H1 (cell line): Measurements from ENCODE around the gene GALNT18. TPM values are rescaled to one million over a fixed set of nuclear protein-coding genes. Genes with fewer than 3 reads are reported as not detected.

Source experiments
- CTCF ChIA-PET: fragments of 300-600 bp; sonication (Branson Sonifier 250); formaldehyde crosslinking; loops from one replicate; lab custom pipeline; 2021; ENCODE audit not compliant: partially characterized antibody; lab: Charles Lee
- POLR2A ChIA-PET: fragments of 300-600 bp; sonication (Branson Sonifier 250); formaldehyde crosslinking; loops from one replicate; lab custom pipeline; 2021; ENCODE audit warnings: inconsistent platforms; ENCODE audit not compliant: partially characterized antibody; lab: Charles Lee
- DNase-seq, 2 experiments: peaks; one replicate each; pipeline versions ENCODE4 v3.0.0 to v3.0.0-alpha.2; 2010 to 2022; ENCODE audit warnings: low spot score in 2 of 2, low read depth in 1 of 2, mixed read lengths in 1 of 2
- FAIRE-seq: peaks from 2 replicates; lab custom pipeline; 2011; peaks lifted over from hg19 to GRCh38; lab: Jason Lieb, UNC
- H2AFZ ChIP-seq: 2 replicates; pipeline ENCODE4 v1.8.1; 2012; ENCODE audit warnings: low read length, inconsistent platforms
- H2AK5ac ChIP-seq: 2 replicates; pipeline ENCODE4 v1.6.1; 2013; ENCODE audit warnings: low read depth, low read length
- H2BK120ac ChIP-seq: replicated peaks from 2 replicates; pipeline ENCODE3; 2013; ENCODE audit warnings: low read depth, low read length, inconsistent platforms
- H2BK12ac ChIP-seq: 2 replicates; pipeline ENCODE4 v1.6.1; 2013; ENCODE audit warnings: low read depth, low read length
- H2BK15ac ChIP-seq: 2 replicates; pipeline ENCODE4 v1.6.1; 2013; ENCODE audit warnings: low read length
- H2BK20ac ChIP-seq: 2 replicates; pipeline ENCODE4 v1.6.1; 2013; ENCODE audit warnings: low read length
- H2BK5ac ChIP-seq: 2 replicates; pipeline ENCODE4 v1.6.1; 2013; ENCODE audit warnings: low read depth, low read length
- H3K14ac ChIP-seq: 2 replicates; pipeline ENCODE4 v1.6.1; 2013; ENCODE audit warnings: inconsistent platforms; ENCODE audit not compliant: insufficient read length
- H3K18ac ChIP-seq: 2 replicates; pipeline ENCODE4 v1.6.1; 2013; ENCODE audit warnings: low read length; ENCODE audit errors: extremely low read depth
- H3K23ac ChIP-seq: 2 replicates; pipeline ENCODE4 v1.6.1; 2013; ENCODE audit warnings: inconsistent platforms; ENCODE audit not compliant: insufficient read length
- H3K23me2 ChIP-seq: 2 replicates; pipeline ENCODE4 v1.6.1; 2013; ENCODE audit warnings: low read depth, low read length
- H3K27ac ChIP-seq: 2 replicates; pipeline ENCODE4 v1.6.1; 2011; ENCODE audit warnings: low read depth, low read length, inconsistent platforms
- H3K27me3 ChIP-seq, 4 experiments: replicated peaks in 1 of 4; 1 replicate in 1 of 4; 2 replicates in 3 of 4; pipeline versions ENCODE4 v1.6.1 to v1.8.1; 2011 to 2013; ENCODE audit warnings: low read length in 3 of 4, mild to moderate bottlenecking in 3 of 4, inconsistent platforms in 2 of 4, mixed read lengths in 2 of 4, moderate library complexity in 1 of 4; ENCODE audit not compliant: control insufficient read depth in 3 of 4, insufficient read depth in 3 of 4; ENCODE audit errors: extremely low read depth in 1 of 4
- H3K36me3 ChIP-seq, 4 experiments: 2 replicates each; pipeline versions ENCODE4 v1.6.1 to v1.8.1; 2011 to 2013; ENCODE audit warnings: mild to moderate bottlenecking in 4 of 4, low read length in 3 of 4, moderate library complexity in 2 of 4, control low read depth in 1 of 4, inconsistent platforms in 1 of 4; ENCODE audit not compliant: insufficient read depth in 4 of 4, control insufficient read depth in 2 of 4
- H3K4ac ChIP-seq: replicated peaks from 2 replicates; pipeline ENCODE3; 2013; ENCODE audit warnings: low read length, low read depth, mixed read lengths, inconsistent platforms; ENCODE audit not compliant: insufficient read length
- H3K4me1 ChIP-seq, 4 experiments: replicated peaks in 1 of 4; 1 replicate in 1 of 4; 2 replicates in 3 of 4; pipeline versions ENCODE4 v1.6.1 to v1.8.1; 2011 to 2013; ENCODE audit warnings: low read length in 3 of 4, inconsistent platforms in 2 of 4, mixed read lengths in 1 of 4; ENCODE audit not compliant: insufficient read depth in 4 of 4, control insufficient read depth in 3 of 4
- H3K4me2 ChIP-seq, 2 experiments: 2 replicates each; pipeline versions ENCODE4 v1.6.1 to v1.8.1; 2011 to 2013; ENCODE audit warnings: low read depth in 2 of 2, low read length in 2 of 2, control low read depth in 1 of 2, inconsistent platforms in 1 of 2, mild to moderate bottlenecking in 1 of 2; ENCODE audit not compliant: insufficient read depth in 1 of 2
- H3K4me3 ChIP-seq, 4 experiments: fragments of 200-600, 300-600 bp in 1 of 4; sonication (generic), shearing (Covaris generic), sonication (Bioruptor Twin) in 1 of 4; 2 replicates each; pipeline versions ENCODE4 v1.5.1 to v1.8.1; 2011 to 2016; ENCODE audit warnings: low read length in 4 of 4, low read depth in 3 of 4, control low read depth in 2 of 4, inconsistent platforms in 2 of 4, mild to moderate bottlenecking in 2 of 4, mixed read lengths in 1 of 4, moderate library complexity in 1 of 4; ENCODE audit not compliant: insufficient read depth in 2 of 4; ENCODE audit errors: extremely low read depth in 1 of 4
- H3K56ac ChIP-seq: replicated peaks from 2 replicates; pipeline ENCODE3; 2013; ENCODE audit warnings: low read depth, mild to moderate bottlenecking, mixed read lengths, low read length, inconsistent platforms; ENCODE audit not compliant: insufficient read length
- H3K79me1 ChIP-seq: 2 replicates; pipeline ENCODE4 v1.6.1; 2013; ENCODE audit warnings: low read depth, low read length, control low read depth
- H3K79me2 ChIP-seq, 2 experiments: 2 replicates each; pipeline versions ENCODE4 v1.6.1 to v1.8.1; 2012 to 2013; ENCODE audit warnings: low read length in 2 of 2, mild to moderate bottlenecking in 2 of 2, inconsistent platforms in 1 of 2; ENCODE audit not compliant: insufficient read depth in 2 of 2, control insufficient read depth in 1 of 2
- H3K9ac ChIP-seq, 4 experiments: replicated peaks in 1 of 4; 1 replicate in 1 of 4; 2 replicates in 3 of 4; pipeline versions ENCODE4 v1.6.1 to v1.8.1; 2011 to 2013; ENCODE audit warnings: low read depth in 3 of 4, low read length in 3 of 4, control low read depth in 2 of 4, mild to moderate bottlenecking in 2 of 4, moderate library complexity in 2 of 4, inconsistent platforms in 1 of 4; ENCODE audit errors: extremely low read depth in 1 of 4
- H3K9me3 ChIP-seq, 2 experiments: 2 replicates each; pipeline versions ENCODE4 v1.6.1 to v1.8.1; 2012 to 2013; ENCODE audit warnings: mild to moderate bottlenecking in 2 of 2, moderate library complexity in 2 of 2, control low read depth in 1 of 2, inconsistent platforms in 1 of 2, low read depth in 1 of 2, low read length in 1 of 2, mixed read lengths in 1 of 2; ENCODE audit not compliant: insufficient read depth in 2 of 2
- H4K20me1 ChIP-seq, 2 experiments: replicated peaks in 1 of 2; 2 replicates each; pipeline versions ENCODE3 to v1.8.1; 2011 to 2013; ENCODE audit warnings: inconsistent platforms in 2 of 2, low read length in 2 of 2, mild to moderate bottlenecking in 1 of 2; ENCODE audit not compliant: insufficient read depth in 2 of 2, control insufficient read depth in 1 of 2
- H4K5ac ChIP-seq: 2 replicates; pipeline ENCODE4 v1.6.1; 2013; ENCODE audit warnings: low read length, low read depth, mixed read lengths, inconsistent platforms; ENCODE audit not compliant: insufficient read length
- H4K8ac ChIP-seq: 2 replicates; pipeline ENCODE4 v1.8.0; 2013; ENCODE audit warnings: mild to moderate bottlenecking, moderate library complexity, low read length, inconsistent platforms; ENCODE audit not compliant: insufficient read depth; ENCODE audit errors: extremely low read depth
- H4K91ac ChIP-seq: replicated peaks from 2 replicates; pipeline ENCODE3; 2013; ENCODE audit warnings: low read length, mixed read lengths, inconsistent platforms; ENCODE audit not compliant: insufficient read length
- CEBPB ChIP-seq: IDR thresholded peaks from 2 replicates; pipeline ENCODE4 v1.6.1; 2012; ENCODE audit warnings: low read depth, low read length
- CTBP2 ChIP-seq: IDR thresholded peaks from 2 replicates; pipeline ENCODE4 v1.7.0; 2011; ENCODE audit warnings: borderline replicate concordance, mild to moderate bottlenecking, moderate library complexity, mixed read lengths, low read length; ENCODE audit not compliant: insufficient read depth, insufficient read length
- CTCF ChIP-seq, 3 experiments: IDR thresholded peaks; 1 replicate in 2 of 3; 2 replicates in 1 of 3; pipeline versions ENCODE4 v1.5.1 to v1.6.1; 2011; ENCODE audit warnings: low read length in 3 of 3, mild to moderate bottlenecking in 3 of 3, inconsistent platforms in 2 of 3, low read depth in 1 of 3, moderate library complexity in 1 of 3; ENCODE audit not compliant: insufficient read depth in 1 of 3; ENCODE audit errors: control extremely low read depth in 1 of 3
- E2F6 ChIP-seq: IDR thresholded peaks from 2 replicates; pipeline ENCODE4 v1.6.1; 2012; ENCODE audit warnings: inconsistent platforms
- JUND ChIP-seq: IDR thresholded peaks from 2 replicates; pipeline ENCODE4 v1.6.1; 2011; ENCODE audit warnings: mild to moderate bottlenecking, improper control_type of control experiment, low read length
- NRF1 ChIP-seq: IDR thresholded peaks from 2 replicates; pipeline ENCODE4 v1.6.1; 2011; ENCODE audit warnings: mild to moderate bottlenecking, low read depth, low read length, improper control_type of control experiment
- SAP30 ChIP-seq: fragments of 300-600 bp; sonication (generic); IDR thresholded peaks from 2 replicates; pipeline ENCODE4 v1.7.1; 2012; ENCODE audit warnings: low read length, moderate library complexity, mild to moderate bottlenecking, inconsistent platforms; ENCODE audit not compliant: insufficient read depth, insufficient replicate concordance
- SIX5 ChIP-seq: IDR thresholded peaks from 2 replicates; pipeline ENCODE4 v1.6.1; 2011; ENCODE audit warnings: mild to moderate bottlenecking, low read depth, low read length
- SUZ12 ChIP-seq: fragments of 200-600 bp; sonication (generic); IDR thresholded peaks from 2 replicates; pipeline ENCODE4 v1.6.1; 2012; ENCODE audit warnings: mild to moderate bottlenecking, inconsistent platforms, low read length, moderate library complexity, mixed read lengths
- TAF1 ChIP-seq: IDR thresholded peaks from 2 replicates; pipeline ENCODE4 v1.6.1; 2011; ENCODE audit warnings: mild to moderate bottlenecking, low read depth, low read length
- WGBS, 2 experiments: shearing (Covaris generic) in 1 of 2; methylation state at CpG; one replicate each; pipeline versions ENCODE4 v1.1.6 to v1.1.7; 2013 to 2015; ENCODE audit warnings: low lambda C conversion rate in 2 of 2, mixed read lengths in 2 of 2, inconsistent platforms in 1 of 2, low coverage in 1 of 2, missing lambda C conversion rate in 1 of 2; ENCODE audit not compliant: insufficient replicate concordance in 2 of 2, insufficient coverage in 1 of 2, insufficient read length in 1 of 2; ENCODE audit errors: extremely low coverage in 1 of 2, missing lambda C conversion rate in 1 of 2; 5-methylcytosine and 5-hydroxymethylcytosine counted together
- polyA plus RNA-seq, 7 experiments: library from polyadenylated mRNA; depleted of rRNA in 3 of 7; stranded (reverse) in 5 of 7; unstranded in 2 of 7; fragments of >200 nt in 5 of 7; fragments of 200-250 nt in 2 of 7; gene quantifications; 1 replicate in 5 of 7; 2 replicates in 1 of 7; 4 replicates in 1 of 7; pipeline versions ENCODE4 v1.2.1 to v1.2.3, GENCODE V29; 2011 to 2013; ENCODE audit warnings: missing spikeins in 2 of 7, mixed read lengths in 2 of 7
- total RNA-seq: library from RNA; stranded (reverse); fragmentation: NEBNext Ultra II Directional; extraction: Animal tissue kit (Norgen Biotek cat#: 25700); gene quantifications from 2 replicates; pipeline ENCODE4 v1.2.1, GENCODE V29; 2021

The GALNT18 gene
- total and polyA plus RNA-seq, 2 of the 8 experiments (the other 6 are each of a cell fraction or from before 2014, with no cell fraction given): 6.0 to 9.4 TPM

DNA sequence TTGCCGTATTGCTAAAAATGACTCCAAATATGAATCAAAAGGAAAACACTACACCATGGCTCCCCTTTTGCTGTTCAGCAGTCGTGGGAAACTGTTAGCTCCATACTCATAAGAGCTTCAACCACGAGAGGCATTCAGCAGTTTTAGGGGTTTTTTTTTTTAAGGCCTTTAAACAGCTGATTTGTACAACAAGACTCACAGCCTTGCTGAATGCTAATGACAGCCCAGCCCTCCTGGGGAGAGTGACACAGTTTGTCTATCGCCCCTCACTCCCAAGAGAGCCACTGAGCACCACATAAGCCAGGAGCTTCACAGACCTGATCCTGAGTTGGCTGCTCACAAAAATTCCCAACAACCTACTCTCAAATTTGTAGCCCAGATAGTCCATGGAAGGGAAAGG lies 32.4 kb downstream of the GALNT18 start:
- no peak for DNase-seq
- Histone ChIP-seq H3K18ac (no peak overlapping the region), H4K20me1 (no peaks in the 10 kb centered on the region), H3K79me1 (0 out of 2 replicates have a peak, but pooled peaks cover under 1% of the 10 kb centered on the region), H2AFZ (no peak overlapping the region), H3K4me3 (no peak overlapping the region), H3K4me2 (no peak overlapping the region), H3K9ac (no peak overlapping the region), H2BK120ac (no peak overlapping the region), H3K36me3 (no peaks in the 10 kb centered on the region), H3K14ac (no peak overlapping the region), H3K23me2 (no peaks in the 10 kb centered on the region), H2BK12ac (no peak overlapping the region), H2BK5ac (no peak overlapping the region), H2BK20ac (no peak overlapping the region), H3K9me3 (no peaks in the 10 kb centered on the region), H3K23ac (no peak overlapping the region), H4K5ac (no peak overlapping the region), H3K27ac (no peak overlapping the region), H3K56ac (no peak overlapping the region), H2BK15ac (no peak overlapping the region), H3K79me2 (no peaks in the 10 kb centered on the region), H3K27me3 (no peaks in the 10 kb centered on the region), H3K4ac (no peak overlapping the region), H4K91ac (no peak overlapping the region), H4K8ac (no peak overlapping the region), H3K4me1 (peaks cover 2 to 18% (median 6%) of the 10 kb centered on the region in 4 experiments; a peak in 4 of 7 replicates), H2AK5ac (no peak overlapping the region)
- 91% methylated on average over 4 of the region's 4 CpGs; no CpG with 5 or more reads in 1 of the 2 experiments for WGBS, 2 experiments
- no peak for FAIRE-seq
- TF ChIP-seq JUND: no peak
- TF ChIP-seq CTBP2: no peak
- TF ChIP-seq SAP30: no peak
- TF ChIP-seq CTCF (IDR thresholded peaks at IDR 0.05; ENCODE audit: control extremely low read depth in 1 of 3, insufficient read depth in 1 of 3, low read depth in 1 of 3, low read length in 3 of 3): no peak
- no peak for TF ChIP-seq E2F6
- no peak for TF ChIP-seq SUZ12
- TF ChIP-seq CEBPB: no peak
- TF ChIP-seq SIX5: no peak
- no peak for TF ChIP-seq TAF1
- TF ChIP-seq NRF1: no peak
- ChIA-PET POLR2A (interaction anchor here (1.0 kb wide), 1 partner anchor 22 kb away, joined by 3 read pairs; no protein-coding TSS in a partner anchor), CTCF (interaction anchor here (1.7 kb wide), 2 partner anchors 189 to 432 kb away, joined by 4 read pairs; no protein-coding TSS in a partner anchor)
